Stimulated activated CD8-positive, alpha-beta memory T cell treated with anti-CD3 and anti-CD28 coated beads, Interleukin-7, amount 100 ng/mL, for 48 hours (primary cell): ENCODE measurements around the gene CAMK4.

Experiments
- DNase-seq, 2 donors: peaks; one replicate each; pipeline ENCODE4 v3.0.0-alpha.2; 2020; ENCODE audit warnings: low read depth in 1 of 2; ENCODE audit errors: extremely low read depth in 1 of 2

CAMK4 gene

DNA sequence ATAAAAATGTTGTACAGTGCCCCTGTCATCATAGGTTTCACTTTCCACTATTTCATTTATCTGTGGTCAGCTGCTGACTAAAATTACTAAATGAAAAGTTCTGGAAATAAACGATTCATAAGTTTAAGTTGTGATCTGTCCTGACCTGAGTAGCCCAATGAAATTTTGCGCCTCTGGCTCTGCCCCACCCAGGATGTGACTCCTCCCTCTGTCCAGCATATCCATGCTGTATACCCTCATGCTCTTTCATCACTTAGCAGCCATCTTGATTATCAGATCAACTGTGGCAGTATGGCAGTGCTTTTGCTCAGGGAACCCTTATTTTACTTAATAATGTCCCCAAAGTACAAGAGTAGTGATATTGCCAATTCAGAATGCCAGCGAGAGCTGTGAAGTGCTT, 190.9 kb downstream of the CAMK4 start:
- DNase-seq, result no peak

DNA sequence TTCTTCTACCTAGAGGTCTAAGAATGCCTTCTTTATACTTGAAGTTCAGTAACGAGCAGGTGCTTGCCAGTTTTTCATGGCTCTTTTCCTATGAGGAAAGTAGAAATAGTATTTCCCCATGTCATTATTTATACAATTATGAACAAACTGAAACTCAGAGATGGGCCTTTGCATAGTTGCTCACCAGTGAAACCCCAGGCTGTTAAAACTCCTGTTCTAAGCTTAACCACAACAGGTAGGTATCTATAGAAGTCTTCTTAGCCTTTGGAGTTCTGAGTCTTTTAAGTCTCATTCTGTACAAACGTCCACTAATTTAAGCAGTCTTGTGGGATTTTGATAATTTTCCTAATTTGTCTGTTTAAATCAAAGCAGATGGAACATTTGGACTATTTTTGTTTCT, 198.1 kb downstream of the CAMK4 start:
- no peak for DNase-seq

DNA sequence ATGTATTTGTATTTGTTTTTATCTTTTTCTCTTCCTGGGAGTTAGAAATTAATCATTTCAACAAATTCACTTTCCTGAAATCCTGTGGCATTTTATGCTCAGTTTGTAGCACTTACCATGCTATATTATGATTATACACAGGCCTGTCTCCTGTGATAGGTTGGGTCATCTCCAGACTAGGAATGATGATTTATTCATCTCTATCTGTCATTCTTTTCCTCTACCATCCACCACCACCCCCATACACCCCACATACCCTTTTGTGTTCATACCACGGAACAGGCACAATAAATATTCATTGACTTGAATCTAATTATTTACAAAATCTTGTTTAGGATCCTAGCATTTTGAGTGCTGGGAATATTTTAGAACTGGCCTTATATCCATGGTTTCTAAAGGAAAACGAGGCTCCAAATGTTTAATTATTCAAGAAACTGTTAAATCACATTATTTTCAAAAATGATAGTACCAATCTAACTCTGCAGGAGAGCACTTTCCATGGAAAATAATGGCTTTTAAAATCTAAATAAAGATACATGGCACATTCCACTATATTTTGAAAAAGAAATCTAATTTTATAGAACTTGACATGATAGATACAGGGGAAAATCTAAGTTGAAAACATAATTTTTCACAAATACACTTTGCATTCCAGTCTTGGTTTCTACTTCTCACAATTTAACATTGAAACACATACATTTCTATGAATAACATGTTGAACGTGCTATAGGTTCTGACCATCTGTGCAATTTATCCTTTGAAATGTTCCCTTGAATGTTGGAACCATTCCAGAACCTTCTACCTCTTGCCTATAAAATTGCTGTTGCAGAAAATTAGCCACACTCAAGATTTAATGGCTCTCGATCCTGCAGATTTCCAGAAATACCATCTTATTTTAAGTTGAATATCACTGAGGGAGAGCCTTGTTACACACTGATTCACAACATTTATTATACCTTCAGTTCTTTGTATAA, 198.8 kb downstream of the CAMK4 start:
- no peak for DNase-seq

DNA sequence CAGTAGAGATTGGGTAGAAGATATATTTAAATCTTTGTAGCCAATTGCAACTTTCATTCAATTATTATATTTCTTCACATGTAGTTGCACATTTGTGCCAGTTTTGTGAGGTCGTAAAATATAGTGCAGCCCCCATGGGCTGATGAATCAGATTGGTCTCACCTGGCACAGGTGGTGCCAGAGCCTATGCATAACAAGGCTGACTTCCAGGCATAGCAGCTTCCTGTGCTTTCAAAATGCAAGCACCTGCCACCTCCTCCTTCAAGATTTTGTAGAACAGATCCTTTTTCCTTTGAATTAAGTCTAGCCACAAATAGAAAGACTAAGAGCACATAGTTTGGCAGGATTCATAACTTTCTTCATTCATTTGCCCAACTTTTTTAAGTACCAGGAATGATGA, 201.0 kb downstream of the CAMK4 start:
- no peak for DNase-seq

DNA sequence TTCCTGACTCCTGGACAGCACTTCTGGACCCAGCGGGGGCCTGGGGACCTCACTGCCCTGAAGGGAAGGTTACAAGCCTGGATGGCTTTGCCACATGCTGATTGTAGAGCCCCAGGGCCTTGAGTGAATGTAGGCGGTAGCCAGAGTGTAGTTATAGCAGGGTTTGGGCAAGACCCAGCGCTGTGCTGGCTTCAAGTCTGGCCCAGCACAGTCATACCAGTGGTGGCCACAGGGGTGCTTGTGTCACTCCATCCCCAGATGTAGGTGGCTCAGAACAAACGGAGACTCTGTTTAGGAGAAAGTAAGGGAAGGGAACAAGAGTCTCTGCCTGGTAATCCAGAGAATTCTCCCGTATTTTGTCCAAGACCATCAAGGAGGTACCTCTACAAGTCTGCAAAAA, 203.6 kb downstream of the CAMK4 start:
- no peak for DNase-seq

DNA sequence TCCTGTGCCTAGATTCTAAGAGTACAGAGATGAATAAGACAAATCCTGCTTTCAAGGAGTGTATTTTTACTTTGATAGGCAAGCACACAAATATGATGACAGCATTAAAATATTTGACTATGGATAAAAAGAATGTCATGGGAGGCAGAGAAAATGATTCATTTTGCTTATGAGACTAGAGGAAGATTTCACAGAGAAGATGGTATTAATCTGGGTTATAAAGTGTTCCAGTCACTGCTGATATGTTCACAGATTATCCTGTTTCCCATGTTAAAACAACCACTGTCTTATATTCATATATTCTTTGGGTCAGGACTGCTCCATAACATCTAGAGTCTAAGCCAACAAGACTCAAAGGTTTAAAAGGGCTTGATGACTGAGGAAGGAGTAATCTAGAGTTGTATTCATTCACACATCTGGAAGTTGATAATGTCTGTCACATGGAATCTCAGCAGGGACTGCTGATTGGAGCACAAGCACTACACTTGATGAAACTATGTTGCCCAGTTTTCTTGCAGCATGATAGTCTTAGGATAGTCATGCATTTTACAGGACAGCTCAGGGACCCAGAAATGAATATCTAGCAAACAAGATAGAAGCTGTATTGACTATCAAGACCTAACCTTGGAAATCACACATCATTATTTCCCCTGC, 208.8 kb downstream of the CAMK4 start:
- no peak for DNase-seq

DNA sequence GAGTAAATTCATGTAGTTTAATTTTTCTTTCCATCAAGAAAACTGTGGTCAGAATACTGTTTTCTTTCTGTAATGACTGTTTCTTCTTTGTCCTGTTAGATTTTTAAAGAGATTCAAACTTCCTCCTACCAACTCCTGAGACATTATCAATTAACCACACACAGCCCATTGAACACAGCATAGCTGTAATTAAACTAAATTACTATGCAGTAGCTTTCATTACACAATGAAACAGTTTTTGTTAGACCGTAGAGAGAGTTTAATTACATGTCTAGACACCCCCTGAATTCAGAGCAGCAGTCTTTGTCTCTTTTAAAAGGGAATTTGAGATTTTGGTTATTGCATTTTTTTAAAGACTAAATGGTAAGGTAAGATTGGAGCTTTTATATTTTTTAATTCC, 210.6 kb downstream of the CAMK4 start:
- DNase-seq, result no peak

DNA sequence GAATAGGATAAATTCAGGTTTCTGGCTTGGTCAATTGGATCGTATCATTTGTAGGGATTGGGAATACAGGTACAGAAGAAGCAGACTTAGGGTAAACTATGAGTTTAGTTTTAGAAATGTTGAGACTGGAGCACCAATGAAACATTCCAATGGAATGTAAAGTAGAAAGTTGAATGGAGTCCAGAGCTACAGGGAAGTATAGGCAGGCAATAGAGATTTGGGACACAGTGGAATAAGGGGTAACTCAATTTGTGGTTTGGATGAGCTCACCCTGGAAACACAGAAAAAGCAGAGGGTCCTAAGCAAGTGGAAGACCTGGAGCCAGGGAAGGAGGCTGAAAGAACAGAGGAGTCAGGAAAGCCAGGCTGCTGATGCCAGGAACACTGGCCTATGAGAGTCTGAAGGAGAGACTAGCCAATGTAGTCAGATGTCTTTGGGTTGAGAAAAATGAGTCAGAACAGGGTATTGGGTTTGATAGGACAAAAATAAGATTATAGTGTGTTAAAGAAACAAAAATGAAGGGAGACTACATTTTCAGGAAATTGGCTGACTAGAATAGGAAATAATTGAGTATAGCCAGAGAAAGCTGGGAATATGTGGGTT, 215.4 kb downstream of the CAMK4 start:
- DNase-seq, result no peak

DNA sequence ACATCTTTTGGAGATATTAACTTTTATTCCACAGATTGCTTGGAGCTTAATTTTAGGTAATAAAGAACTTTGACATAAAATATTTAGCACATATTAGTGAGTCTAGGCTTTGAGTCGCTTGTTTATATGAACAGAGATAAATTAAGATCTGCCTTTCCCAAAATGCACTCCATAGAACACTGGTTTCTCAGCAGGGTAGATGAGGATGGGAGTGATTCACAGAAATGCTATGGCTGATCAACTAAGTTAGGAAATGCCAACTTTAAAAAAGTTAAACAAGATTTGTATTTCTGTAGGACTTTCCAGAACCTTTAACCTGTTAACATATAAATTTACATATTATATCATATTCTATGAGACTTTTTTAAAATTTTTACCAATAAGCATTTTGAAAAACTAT, 222.9 kb downstream of the CAMK4 start:
- DNase-seq, result no peak

DNA sequence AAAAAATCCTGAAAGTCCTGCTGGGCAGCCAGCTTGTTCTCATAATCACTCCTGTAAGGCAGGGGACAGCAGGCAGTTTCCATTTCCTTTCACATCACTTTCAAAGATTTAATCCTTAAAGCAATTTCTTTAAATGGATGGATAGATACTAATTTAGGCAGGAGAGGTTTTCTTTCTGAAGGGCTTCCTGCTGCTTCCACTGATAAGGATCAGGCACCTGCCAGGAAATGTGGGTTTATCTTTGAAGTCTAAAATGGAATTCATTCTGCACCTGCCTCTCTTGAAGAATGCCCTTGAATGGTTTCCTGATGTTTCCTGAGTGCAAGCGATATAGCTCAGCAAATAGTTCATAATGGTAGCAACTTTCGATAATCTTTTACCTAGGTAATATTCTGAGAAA, 223.6 kb downstream of the CAMK4 start:
- DNase-seq, result no peak

DNA sequence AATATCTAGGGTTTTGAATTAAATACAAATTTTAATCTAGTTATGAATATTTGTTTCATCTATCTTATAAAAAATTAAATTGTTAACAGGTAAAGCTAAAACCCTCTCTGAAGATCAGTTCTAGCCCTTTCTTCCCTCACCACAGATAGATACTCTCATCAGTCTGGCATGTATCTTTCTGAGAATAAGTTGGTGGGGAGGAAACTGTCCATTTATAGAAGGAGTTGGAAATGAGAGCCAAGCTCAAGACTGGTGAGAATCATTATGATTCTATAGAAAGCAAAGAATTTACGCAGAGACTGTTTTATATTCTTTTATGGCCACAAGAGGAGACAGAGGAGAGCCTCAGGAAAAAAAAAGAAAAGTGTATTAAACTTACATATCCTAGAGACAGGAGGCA, 229.1 kb downstream of the CAMK4 start:
- DNase-seq, result no peak

DNA sequence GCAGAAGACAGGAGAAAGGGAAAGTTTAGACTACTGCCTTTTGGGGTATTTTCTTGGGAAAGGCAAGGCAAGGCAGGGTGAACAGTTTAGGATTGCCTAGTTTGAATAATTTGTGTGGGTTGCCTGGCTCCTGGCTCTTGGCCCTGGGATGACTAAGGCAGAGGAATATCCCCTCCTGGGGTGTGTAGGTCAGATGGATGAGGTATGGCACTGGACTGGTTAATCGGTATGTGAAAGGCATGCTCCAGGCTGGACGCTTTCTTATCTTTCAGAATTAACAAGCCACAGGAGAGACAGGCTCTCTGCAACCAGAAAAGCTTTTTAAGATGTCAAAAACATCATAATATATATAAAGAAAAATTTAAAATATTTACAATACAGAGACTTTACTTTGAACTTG, 229.6 kb downstream of the CAMK4 start:
- no peak for DNase-seq

DNA sequence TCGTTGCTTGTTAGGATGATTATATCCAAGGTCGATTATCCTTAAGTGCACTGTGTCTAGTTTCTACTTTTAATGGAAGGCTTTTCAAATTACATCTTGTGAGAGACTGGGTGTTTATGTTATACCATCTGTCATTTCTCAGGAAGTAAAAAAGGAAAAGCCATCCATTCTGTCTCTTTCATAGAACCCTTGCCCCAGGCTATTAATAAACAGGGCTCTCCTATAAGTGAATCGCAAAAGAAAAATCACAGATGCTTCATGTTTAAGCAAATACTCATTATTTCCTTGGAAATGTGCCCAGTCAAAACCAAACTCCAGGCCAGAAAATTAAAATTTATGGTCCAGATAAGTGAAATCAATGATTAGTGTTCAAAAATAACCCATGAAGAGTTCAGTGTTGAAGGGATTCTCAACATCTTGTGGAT, 230.0 kb downstream of the CAMK4 start:
- no peak for DNase-seq

DNA sequence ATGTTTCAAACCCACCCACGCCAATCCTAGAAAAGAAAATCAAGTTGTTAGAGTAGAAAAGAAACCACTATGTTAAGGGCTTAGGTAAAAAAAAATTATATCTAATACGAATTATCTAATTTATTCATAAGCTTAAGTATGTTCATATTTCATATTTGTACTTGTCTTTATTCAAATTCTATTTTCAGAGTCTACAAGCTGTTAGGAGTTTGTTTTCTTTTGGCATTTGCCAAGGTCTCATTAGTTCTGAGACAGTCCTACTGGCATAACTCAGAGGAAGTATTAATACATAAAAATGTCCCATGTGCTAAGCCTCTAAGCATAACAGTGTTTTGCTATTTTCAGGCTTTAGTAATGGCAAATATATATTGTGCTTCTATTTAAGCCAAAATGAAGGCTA, 230.6 kb downstream of the CAMK4 start:
- no peak for DNase-seq

DNA sequence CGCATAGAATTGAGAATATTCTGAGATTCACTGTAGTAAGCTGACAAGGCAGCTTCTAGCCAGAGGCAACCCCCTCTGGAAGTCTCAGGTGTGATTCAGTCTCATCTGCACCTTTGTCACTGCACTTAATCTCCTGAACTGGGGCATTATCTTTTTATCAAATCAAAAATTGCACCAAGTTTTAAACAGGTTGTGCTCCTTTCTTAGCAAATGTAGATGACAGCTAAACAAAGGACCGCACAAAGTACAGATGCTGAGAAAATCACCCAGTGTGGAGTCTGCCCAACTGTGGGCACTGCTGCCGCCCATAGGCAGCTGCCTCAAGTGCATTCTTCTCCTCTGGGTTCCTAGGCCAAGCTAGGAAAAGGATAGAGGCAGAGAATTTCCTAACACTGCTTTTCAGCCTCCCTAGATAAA, 237.1 kb downstream of the CAMK4 start:
- DNase-seq, result no peak

DNA sequence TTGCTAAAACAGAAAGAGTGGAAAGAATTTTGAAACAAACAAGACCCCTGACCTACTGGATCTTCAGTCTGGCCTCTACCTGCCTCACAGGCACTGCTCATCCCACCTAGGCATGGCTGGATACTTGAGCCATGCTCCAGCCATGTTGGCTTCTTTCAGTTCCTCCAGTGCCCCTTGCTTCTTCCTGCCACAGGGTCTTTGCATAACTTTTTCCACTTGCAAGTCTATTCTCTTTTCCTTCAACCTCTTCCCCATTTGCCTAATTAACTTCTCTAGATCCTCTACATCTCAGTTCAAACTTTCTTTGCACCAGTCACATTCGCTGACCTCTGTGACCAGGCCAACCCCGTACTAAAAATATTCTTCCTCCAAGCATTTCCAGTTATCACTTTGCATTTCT, 237.8 kb downstream of the CAMK4 start:
- DNase-seq, result no peak

DNA sequence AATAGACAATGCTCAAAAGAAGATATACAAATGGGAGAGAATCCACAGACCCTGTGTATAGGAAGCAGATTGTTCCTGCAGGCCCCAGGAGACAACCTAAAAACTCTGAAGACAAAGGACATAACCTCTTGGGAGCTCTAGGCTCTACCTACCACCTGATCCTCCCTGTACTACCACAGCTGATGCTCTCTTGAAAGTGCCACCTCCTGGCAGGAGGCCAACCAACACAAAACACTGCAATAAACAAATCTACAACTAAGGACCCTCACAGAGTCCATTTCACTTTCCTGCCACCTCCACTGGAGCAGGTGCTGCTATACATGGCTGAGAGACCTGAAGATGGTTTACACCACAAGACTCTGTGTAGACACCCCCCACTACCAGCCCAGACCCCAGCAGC, 239.1 kb downstream of the CAMK4 start:
- no peak for DNase-seq

DNA sequence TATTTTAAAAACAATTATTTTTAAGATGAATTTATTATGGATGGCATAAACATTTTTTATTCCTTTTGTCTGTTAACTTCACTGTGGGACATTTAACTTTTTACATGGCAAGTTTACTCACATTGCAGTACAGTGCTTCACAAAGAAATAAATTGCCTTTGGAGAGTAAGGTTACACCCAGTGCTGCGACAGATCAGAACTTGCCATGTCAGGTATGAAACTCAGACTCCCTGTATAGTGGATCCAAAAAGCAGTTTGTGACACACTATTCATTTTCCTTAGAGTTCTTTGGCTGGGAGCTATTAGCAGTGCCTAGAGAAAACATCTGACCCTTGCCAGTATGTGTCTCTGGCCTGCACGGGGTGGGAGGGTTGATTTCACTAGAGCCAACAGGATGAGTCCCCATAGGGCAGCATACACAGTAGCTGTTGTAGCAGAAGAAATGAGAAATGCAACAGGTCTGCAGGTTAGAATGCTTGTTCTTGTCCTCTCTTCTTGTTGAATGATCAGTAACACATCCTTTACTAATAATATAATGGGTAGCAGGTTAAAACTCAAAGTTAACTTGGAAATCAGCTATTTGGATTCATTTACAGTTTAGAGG, 245.2 kb downstream of the CAMK4 start:
- DNase-seq, result no peak

DNA sequence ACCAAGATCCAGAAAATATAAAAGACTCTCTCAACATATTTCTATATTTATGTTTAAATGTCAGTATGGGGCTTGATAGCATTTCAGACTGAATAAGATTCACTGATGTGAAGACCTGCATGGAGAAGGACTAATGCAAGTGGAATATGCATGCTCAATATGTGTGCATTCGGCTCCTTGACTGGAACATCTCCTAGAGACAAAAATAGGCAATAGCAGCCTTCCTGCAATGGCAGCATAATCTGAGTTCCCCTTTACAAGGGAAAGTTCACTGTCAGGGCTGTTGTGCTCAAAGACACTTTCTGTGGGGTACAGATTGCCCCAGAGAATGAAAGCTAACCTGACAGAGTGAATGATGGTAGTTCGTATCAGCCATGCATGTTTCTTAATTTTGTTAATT, 245.7 kb downstream of the CAMK4 start:
- no peak for DNase-seq

DNA sequence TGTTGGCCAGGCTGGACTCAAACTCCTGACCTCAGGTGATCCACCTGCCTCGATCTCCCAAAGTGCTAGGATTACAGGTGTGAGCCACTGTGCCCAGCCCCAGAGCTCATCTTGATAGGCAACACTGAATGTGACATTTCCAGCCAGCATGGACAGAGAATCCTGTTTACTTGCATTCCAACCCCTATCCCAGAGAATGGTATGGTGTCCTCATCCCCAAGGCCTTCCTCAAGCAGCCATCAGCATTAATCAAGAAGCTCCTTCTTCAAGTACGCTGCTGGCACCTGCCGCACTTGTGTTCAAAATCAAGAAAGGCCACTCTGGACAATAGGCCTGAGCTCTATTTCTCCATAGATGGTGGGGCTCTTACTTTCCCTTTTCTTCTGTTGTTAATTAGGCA, 247.9 kb downstream of the CAMK4 start:
- DNase-seq, result no peak

DNA sequence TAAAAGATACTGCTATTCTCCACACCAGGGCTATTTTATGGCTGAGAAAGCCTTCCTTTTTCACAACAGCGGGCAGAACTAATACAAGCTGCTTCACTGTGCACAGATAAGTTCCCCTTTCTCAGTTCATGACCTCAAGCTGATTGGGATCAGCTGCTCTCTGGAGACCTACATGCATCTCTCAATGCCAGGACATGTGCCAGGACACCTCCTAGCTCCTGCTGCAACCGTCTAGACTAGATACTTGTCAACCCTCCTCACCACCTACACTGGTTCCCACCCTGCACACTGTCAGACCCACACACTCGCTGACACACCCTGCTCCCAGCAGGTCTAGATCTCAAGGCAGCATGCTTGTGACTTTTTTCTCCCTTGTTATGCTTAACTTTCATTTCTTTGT, 248.4 kb downstream of the CAMK4 start:
- DNase-seq, result no peak

DNA sequence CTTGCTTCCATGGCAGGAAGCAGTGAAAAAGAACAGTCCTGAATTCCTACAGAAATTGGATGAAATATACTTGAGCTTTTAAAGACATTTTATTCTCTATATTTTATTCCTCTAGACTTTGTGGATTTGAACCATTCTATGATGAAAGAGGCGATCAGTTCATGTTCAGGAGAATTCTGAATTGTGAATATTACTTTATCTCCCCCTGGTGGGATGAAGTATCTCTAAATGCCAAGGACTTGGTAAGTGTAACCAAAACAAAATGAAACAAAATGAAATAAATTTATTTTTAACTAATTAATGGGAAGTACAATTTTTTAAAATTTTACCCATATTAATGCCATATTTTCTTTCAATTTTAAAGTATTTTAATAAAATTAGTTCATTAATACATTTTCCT, 254.1 kb downstream of the CAMK4 start:
- no peak for DNase-seq
